AG09309 (cell line): Measurements from ENCODE around the gene ARID4A.

Experiments used
- DNase-seq: peaks from one replicate; pipeline ENCODE4 v3.0.0-alpha.2; 2010; ENCODE audit warnings: low read depth
- H3K4me3 ChIP-seq: 2 replicates; pipeline ENCODE4 v1.5.1; 2011; ENCODE audit warnings: mild to moderate bottlenecking, low read depth, low read length, moderate library complexity; ENCODE audit not compliant: control insufficient read depth
- CTCF ChIP-seq: IDR thresholded peaks from 2 replicates; pipeline ENCODE4 v1.5.1; 2011; ENCODE audit warnings: mild to moderate bottlenecking, low read depth, low read length, inconsistent platforms; ENCODE audit not compliant: insufficient read depth, control insufficient read depth; ENCODE audit errors: missing control alignments

ARID4A gene

GRCh38 chr14:58281969-58282368 is 16.4 kb upstream of the ARID4A start:
- TF ChIP-seq CTCF, result no peak
- DNase-seq, result no peak
- no peak overlapping the region for H3K4me3 ChIP-seq

- DNase-seq, result no peak
- H3K4me3 ChIP-seq, result no peak overlapping the region
- no peak for TF ChIP-seq CTCF
Measured at GRCh38 chr14:58282925-58283593, 15.3 kb upstream of the ARID4A start.

- TF ChIP-seq CTCF, result no peak
- no peak overlapping the region for H3K4me3 ChIP-seq
- no peak for DNase-seq
Measured at GRCh38 chr14:58283730-58284129, 14.6 kb upstream of the ARID4A start.

- no peak for TF ChIP-seq CTCF
- DNase-seq, result no peak
- H3K4me3 ChIP-seq, result no peak overlapping the region
Measured at GRCh38 chr14:58285132-58285531, 13.2 kb upstream of the ARID4A start.

GRCh38 chr14:58287607-58288042 is 10.7 kb upstream of the ARID4A start:
- no peak for TF ChIP-seq CTCF
- H3K4me3 ChIP-seq, result no peak overlapping the region
- no peak for DNase-seq

- no peak for DNase-seq
- H3K4me3 ChIP-seq, result no peak overlapping the region
- no peak for TF ChIP-seq CTCF
Measured at GRCh38 chr14:58288106-58288792, 10.1 kb upstream of the ARID4A start.
